GM12892 (cell line): ENCODE measurements around the gene MED26.

Experiments
- POLR2A ChIP-seq: IDR thresholded peaks from 2 replicates; pipeline ENCODE4 v1.6.1; 2011; ENCODE audit warnings: low read depth, low read length, control low read depth
- TAF1 ChIP-seq: IDR thresholded peaks from 2 replicates; pipeline ENCODE4 v1.6.1; 2011; ENCODE audit warnings: low read depth, mild to moderate bottlenecking, control low read depth, low read length, borderline replicate concordance

DNA sequence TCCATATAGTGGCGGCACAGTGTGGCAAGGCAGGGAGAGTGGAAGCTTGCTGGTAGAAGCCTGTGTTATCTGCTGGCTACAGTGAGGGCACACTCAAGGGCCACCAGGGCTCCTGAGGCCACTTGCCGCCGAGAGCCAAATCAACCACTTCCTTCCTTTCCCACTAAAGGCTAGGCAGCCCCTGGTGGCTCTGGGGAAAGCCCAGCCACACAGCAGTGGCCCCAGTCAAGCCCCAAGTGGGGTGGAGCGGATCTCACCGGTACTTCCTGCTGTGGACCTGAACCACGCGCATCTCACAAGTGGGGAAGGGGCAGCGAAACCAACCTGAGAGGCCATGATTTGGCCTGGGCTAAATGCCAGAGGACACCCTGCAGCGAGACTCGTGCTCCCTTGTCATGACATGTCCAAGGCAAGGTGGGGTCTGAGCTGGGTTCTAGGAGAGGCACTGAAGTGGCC lies 33.8 kb downstream of the MED26 start:
- TF ChIP-seq POLR2A (no peak), TAF1 (no peak)
